ENCODE results near the gene SLC2A5.

- TF ChIP-seq CTCF (conservative IDR thresholded peaks at IDR 0.05; ENCODE audit: low read depth, low read length) (no peak), BHLHE40 (IDR thresholded peaks at IDR 0.05; ENCODE audit: low read depth, low read length) (no peak), RFX5 (IDR thresholded peaks at IDR 0.05; ENCODE audit: low read depth, low read length) (no peak), POLR2A (IDR thresholded peaks at IDR 0.05; ENCODE audit: low read depth, low read length) (no peak)
These were observed 36.9 kb upstream of the SLC2A5 start for GRCh38 chr1:9106286-9106685.
